Gastroesophageal sphincter (tissue), 2 donors: ENCODE results near the gene ST6GALNAC3.

ENCODE experiments used
- POLR2A ChIP-seq, 2 donors: fragments of 450-650 bp; IDR thresholded peaks; one replicate each; pipeline ENCODE4 v1.6.1; 2017; ENCODE audit warnings: antibody characterized with exemption in 2 of 2, mild to moderate bottlenecking in 2 of 2, moderate library complexity in 1 of 2
- POLR2AphosphoS5 ChIP-seq: sonication (generic); formaldehyde crosslinking; IDR thresholded peaks from one replicate; pipeline ENCODE4 v1.6.1; 2017; ENCODE audit warnings: antibody characterized with exemption

DNA sequence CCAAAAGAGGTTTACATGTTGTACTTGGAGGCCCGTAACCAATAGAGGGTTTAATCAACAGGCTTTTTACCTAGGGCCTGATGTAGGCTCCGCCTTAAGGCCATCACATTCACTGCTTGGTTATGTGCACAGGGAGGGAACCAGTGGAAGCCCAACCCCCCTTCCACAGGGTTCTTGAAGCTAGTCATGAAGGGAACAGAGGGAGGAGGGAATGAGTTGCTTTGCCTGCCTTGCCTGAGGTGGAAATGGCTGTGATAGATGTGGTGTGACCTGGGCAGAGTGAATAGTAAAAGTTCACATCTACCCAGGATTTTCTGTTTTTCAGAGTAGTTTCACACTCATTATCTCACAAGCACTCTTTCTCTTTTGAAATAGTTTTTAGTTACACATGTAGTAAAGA is 215.1 kb downstream of the ST6GALNAC3 start:
- no peak for TF ChIP-seq POLR2A (IDR thresholded peaks at IDR 0.05)
- TF ChIP-seq POLR2AphosphoS5 = no peak
